ENCODE measurements around the gene KDM4C.

The KDM4C gene

GRCh38 chr9:6852243-6852963 lies 94.6 kb downstream of the KDM4C start:
- H3K4me3 ChIP-seq (ENCODE audit: low read depth, low read length), result no peak overlapping the region
- TF ChIP-seq CTCF (IDR thresholded peaks at IDR 0.05; ENCODE audit: control insufficient read depth, extremely low read depth, insufficient read depth), result no peak
- DNase-seq (ENCODE audit: low read depth), result no peak

GRCh38 chr9:6855860-6856259 lies 98.1 kb downstream of the KDM4C start:
- no peak overlapping the region for H3K4me3 ChIP-seq (ENCODE audit: low read depth, low read length)
- peak; percentile 83 for DNase-seq (ENCODE audit: low read depth)
- TF ChIP-seq CTCF (IDR thresholded peaks at IDR 0.05; ENCODE audit: control insufficient read depth, extremely low read depth, insufficient read depth), result no peak

GRCh38 chr9:6864102-6864501 lies 106.3 kb downstream of the KDM4C start:
- no peak for DNase-seq (ENCODE audit: low read depth)
- TF ChIP-seq CTCF (IDR thresholded peaks at IDR 0.05; ENCODE audit: control insufficient read depth, extremely low read depth, insufficient read depth), result no peak
- H3K4me3 ChIP-seq (ENCODE audit: low read depth, low read length), result no peak overlapping the region

GRCh38 chr9:6869081-6869948 lies 111.5 kb downstream of the KDM4C start:
- H3K4me3 ChIP-seq (ENCODE audit: low read depth, low read length), result no peak overlapping the region
- TF ChIP-seq CTCF (IDR thresholded peaks at IDR 0.05; ENCODE audit: control insufficient read depth, extremely low read depth, insufficient read depth), result no peak
- DNase-seq (ENCODE audit: low read depth), result no peak

GRCh38 chr9:6870149-6870548 lies 112.4 kb downstream of the KDM4C start:
- no peak for DNase-seq (ENCODE audit: low read depth)
- H3K4me3 ChIP-seq (ENCODE audit: low read depth, low read length), result no peak overlapping the region
- no peak for TF ChIP-seq CTCF (IDR thresholded peaks at IDR 0.05; ENCODE audit: control insufficient read depth, extremely low read depth, insufficient read depth)

GRCh38 chr9:6870650-6871477 lies 113.1 kb downstream of the KDM4C start:
- no peak for DNase-seq (ENCODE audit: low read depth)
- TF ChIP-seq CTCF (IDR thresholded peaks at IDR 0.05; ENCODE audit: control insufficient read depth, extremely low read depth, insufficient read depth), result no peak
- H3K4me3 ChIP-seq (ENCODE audit: low read depth, low read length), result no peak overlapping the region

All from LNCaP clone FGC (cell line).